Esophagus squamous epithelium (tissue), 5 donors: ENCODE data around the gene HBEGF. TPM values are rescaled to one million over a fixed set of nuclear protein-coding genes. Genes with fewer than 3 reads are reported as not detected.

ENCODE experiments used
- DNase-seq: peaks from one replicate; lab custom pipeline; 2025; lab: John Stamatoyannopoulos, UW
- H3K27ac ChIP-seq, 4 donors: fragments of 200-600 bp; sonication (generic); one replicate each; pipeline ENCODE4 v1.5.1; 2016 to 2019; ENCODE audit warnings: mild to moderate bottlenecking in 1 of 4
- H3K27me3 ChIP-seq, 4 donors: fragments of 200-600 bp; sonication (generic); 1 replicate in 3 of 4; 2 replicates in 1 of 4; pipeline versions ENCODE4 v1.5.1 to v1.6.0; 2017 to 2021; ENCODE audit warnings: antibody characterized with exemption in 1 of 4
- H3K36me3 ChIP-seq, 3 donors: fragments of 200-600 bp; sonication (generic); one replicate each; pipeline ENCODE4 v1.5.1; 2016 to 2019
- H3K4me1 ChIP-seq, 3 donors: fragments of 200-600 bp; sonication (generic); one replicate each; pipeline ENCODE4 v1.5.1; 2017 to 2019
- H3K4me3 ChIP-seq, 4 donors: fragments of 200-600 bp; sonication (generic); 1 replicate in 3 of 4; 2 replicates in 1 of 4; pipeline ENCODE4 v1.5.1; 2016 to 2019; ENCODE audit warnings: mild to moderate bottlenecking in 2 of 4, moderate library complexity in 1 of 4
- H3K9me3 ChIP-seq, 3 donors: fragments of 200-600 bp; sonication (generic); one replicate each; pipeline ENCODE4 v1.5.1; 2016 to 2019
- POLR2A ChIP-seq, 4 donors: fragments of 450-650 bp; IDR thresholded peaks; one replicate each; pipeline ENCODE4 v1.6.1; 2017; ENCODE audit warnings: antibody characterized with exemption in 4 of 4, mild to moderate bottlenecking in 4 of 4, moderate library complexity in 3 of 4
- WGBS, 2 donors: methylation state at CpG; one replicate each; pipeline ENCODE4 v1.1.5; 2018; 5-methylcytosine and 5-hydroxymethylcytosine counted together
- intact Hi-C: fragments of 100-400 bp; cut with DNase I; formaldehyde crosslinking; loops from one replicate; pipeline ENCODE4 v1.15.0; 2022
- total RNA-seq, 4 donors: library from RNA; depleted of rRNA; stranded (reverse); fragments of >200 nt; gene quantifications; one replicate each; pipeline ENCODE4 v1.1.0, GENCODE V29; 2016
- TF ChIP-seq, protein P1 (sequence below), 6 experiments: fragments of 450-650 bp in 4 of 6; fragments of 200-600 bp in 2 of 6; sonication (generic) in 2 of 6; IDR thresholded peaks; one replicate each; pipeline ENCODE4 v1.5.1; 2016 to 2019; ENCODE audit warnings: antibody characterized with exemption in 6 of 6, mild to moderate bottlenecking in 4 of 6, moderate library complexity in 4 of 6
- donor health status: DM: yes; HTN: yes; CAD: no.

Gene HBEGF
- total RNA-seq, 4 donors from 2014 or later, result 24.6 to 72.4 (median 42.1) TPM

DNA sequence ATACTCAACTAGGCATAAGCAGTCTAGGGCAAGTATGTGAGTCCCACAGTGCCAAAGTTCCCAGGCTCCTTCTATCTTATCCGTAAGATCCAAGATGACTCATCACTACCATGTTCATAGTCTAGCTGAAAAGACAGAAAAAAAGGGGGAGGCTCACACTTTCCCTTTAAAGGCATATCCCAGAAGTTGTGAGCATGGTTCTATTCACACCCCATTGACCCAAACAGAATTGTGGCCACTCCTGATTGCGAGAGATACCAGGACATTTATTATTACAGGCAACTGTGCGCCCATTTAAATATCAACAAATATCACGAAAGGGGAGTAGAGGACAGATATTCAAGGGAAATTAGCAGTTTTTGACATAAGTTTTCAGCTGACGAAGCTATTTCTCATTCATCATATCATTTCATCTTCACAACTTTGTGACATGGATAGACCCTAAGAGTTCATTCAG, 35.4 kb downstream of the HBEGF start:
- Histone ChIP-seq H3K27ac (peak overlapping the region in 3 of 4 donors; percentile 43 to 81 (median 80)), H3K36me3 (no peaks in the 10 kb centered on the region), H3K4me3 (no peak overlapping the region), H3K27me3 (no peaks in the 10 kb centered on the region), H3K9me3 (no peaks in the 10 kb centered on the region), H3K4me1 (peaks cover 7 to 28% (median 25%) of the 10 kb centered on the region in 3 donors)
- DNase-seq, result no peak
- intact Hi-C loops, result no loop called here
- 69 to 76% methylated on average over 5 of the region's 5 CpGs for WGBS, 2 donors
- TF ChIP-seq, protein P1, sequence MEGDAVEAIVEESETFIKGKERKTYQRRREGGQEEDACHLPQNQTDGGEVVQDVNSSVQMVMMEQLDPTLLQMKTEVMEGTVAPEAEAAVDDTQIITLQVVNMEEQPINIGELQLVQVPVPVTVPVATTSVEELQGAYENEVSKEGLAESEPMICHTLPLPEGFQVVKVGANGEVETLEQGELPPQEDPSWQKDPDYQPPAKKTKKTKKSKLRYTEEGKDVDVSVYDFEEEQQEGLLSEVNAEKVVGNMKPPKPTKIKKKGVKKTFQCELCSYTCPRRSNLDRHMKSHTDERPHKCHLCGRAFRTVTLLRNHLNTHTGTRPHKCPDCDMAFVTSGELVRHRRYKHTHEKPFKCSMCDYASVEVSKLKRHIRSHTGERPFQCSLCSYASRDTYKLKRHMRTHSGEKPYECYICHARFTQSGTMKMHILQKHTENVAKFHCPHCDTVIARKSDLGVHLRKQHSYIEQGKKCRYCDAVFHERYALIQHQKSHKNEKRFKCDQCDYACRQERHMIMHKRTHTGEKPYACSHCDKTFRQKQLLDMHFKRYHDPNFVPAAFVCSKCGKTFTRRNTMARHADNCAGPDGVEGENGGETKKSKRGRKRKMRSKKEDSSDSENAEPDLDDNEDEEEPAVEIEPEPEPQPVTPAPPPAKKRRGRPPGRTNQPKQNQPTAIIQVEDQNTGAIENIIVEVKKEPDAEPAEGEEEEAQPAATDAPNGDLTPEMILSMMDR (IDR thresholded peaks at IDR 0.05), result no peak
- TF ChIP-seq POLR2A (IDR thresholded peaks at IDR 0.05), result no peak

DNA sequence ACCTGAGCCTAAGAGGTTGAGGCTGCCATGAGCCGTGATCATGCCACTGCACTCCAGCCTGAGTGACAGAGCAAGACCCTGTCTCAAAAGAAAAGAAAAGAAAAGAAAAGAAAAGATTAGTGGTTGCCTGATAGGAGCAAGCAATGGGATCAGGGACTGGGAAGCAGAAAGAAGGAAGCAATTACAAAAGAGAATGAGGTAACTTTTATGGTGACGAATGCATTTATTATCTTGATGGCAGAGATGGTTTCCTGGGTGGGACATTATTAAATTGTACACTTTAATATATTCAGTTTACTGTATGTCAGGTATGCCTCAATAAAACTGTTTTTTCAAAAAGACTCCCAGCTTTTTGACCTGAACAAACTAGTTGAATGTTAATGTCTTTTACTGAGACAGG, 36.0 kb downstream of the HBEGF start:
- WGBS, 2 donors, result 72 to 73% methylated on average over 2 of the region's 2 CpGs
- Histone ChIP-seq H3K4me1 (peaks cover 7 to 28% (median 25%) of the 10 kb centered on the region in 3 donors), H3K36me3 (no peaks in the 10 kb centered on the region), H3K27me3 (no peaks in the 10 kb centered on the region), H3K27ac (peak overlapping the region in 3 of 4 donors; percentile 43 to 81 (median 80)), H3K9me3 (no peaks in the 10 kb centered on the region), H3K4me3 (no peak overlapping the region)
- no peak for DNase-seq
- intact Hi-C loops, result no loop called here
- no peak for TF ChIP-seq POLR2A (IDR thresholded peaks at IDR 0.05)
- TF ChIP-seq, protein P1 (IDR thresholded peaks at IDR 0.05), result no peak

DNA sequence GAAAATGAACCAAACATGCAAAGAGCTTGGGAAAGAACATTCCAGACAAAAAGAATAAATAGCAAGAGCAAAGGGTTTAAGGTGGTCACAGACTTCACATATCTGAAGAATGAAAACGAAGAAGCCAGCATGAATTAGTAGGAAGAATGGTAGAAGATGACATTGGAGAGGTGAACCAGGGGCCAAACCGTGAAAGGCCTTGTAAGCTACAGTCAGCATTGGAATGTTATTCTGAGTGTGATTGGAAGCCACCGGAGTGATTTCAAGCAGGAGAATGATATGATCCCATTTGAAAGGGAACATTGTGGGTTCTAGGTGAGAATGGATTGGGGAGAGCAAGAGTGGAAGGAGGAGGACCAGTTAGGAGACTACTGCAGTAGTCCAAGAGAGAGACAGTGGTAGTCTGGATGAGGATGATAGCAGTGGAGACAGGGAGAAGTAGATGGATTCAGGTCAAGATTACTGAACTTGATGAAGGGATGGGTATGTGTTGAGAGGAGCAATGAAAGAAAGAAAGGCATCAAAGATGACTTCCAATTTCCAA, 36.6 kb downstream of the HBEGF start:
- 86 to 92% methylated on average over 3 of the region's 3 CpGs for WGBS, 2 donors
- DNase-seq, result no peak
- intact Hi-C loops, result no loop called here
- TF ChIP-seq POLR2A (IDR thresholded peaks at IDR 0.05), result no peak
- TF ChIP-seq, protein P1 (IDR thresholded peaks at IDR 0.05), result no peak
- H3K27me3 ChIP-seq, result no peaks in the 10 kb centered on the region
- no peaks in the 10 kb centered on the region for H3K9me3 ChIP-seq
- no peak overlapping the region for H3K27ac ChIP-seq
- peaks cover 7 to 28% (median 25%) of the 10 kb centered on the region in 3 donors for H3K4me1 ChIP-seq
- no peak overlapping the region for H3K4me3 ChIP-seq
- no peaks in the 10 kb centered on the region for H3K36me3 ChIP-seq

DNA sequence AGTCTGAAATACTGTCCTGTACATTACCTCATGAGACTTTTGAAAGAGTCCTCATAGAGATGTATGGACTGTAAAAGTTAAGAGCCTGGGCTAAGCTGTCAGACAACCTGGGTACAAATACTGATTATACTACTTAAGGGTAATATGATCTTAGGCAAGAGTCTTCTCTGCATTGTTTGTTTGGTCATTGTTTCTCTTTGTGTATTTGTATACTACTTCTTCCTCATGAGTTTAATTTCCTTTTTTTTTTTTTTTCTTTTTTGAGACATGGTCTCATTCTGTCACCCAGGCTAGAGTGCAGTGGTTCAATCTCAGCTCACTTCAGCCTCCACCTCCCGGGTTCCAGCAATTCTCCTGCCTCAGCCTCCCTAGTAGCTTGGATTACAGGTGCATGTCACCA, 40.9 kb downstream of the HBEGF start:
- H3K27me3 ChIP-seq, result no peaks in the 10 kb centered on the region
- WGBS, 2 donors, result 81 to 96% methylated on average over 1 of the region's 1 CpG
- no peaks in the 10 kb centered on the region for H3K9me3 ChIP-seq
- peaks cover 4 to 31% (median 10%) of the 10 kb centered on the region in 3 donors for H3K4me1 ChIP-seq
- TF ChIP-seq POLR2A (IDR thresholded peaks at IDR 0.05), result no peak
- TF ChIP-seq, protein P1 (IDR thresholded peaks at IDR 0.05), result no peak
- DNase-seq, result no peak
- intact Hi-C loops, result no loop called here
- H3K36me3 ChIP-seq, result no peaks in the 10 kb centered on the region
- no peak overlapping the region for H3K27ac ChIP-seq
- no peak overlapping the region for H3K4me3 ChIP-seq

DNA sequence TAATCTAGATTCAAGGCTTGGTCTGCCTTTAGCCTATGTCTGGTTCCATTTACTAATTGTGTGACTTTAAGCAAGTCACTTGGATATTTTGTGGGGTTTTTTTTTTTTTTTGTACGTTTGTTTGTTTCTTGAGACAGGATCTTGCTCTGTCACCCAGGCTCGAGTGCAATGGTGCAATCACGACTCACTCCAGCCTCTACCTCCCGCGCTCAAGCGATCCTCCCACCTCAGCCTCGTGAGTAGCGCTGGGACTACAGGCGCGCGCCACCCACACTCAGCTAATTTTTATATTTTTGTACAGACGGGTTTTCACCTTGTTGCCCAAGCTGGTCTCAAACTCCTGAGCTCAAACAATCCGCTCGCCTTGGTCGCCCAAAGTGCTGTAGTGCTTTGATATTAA, 42.4 kb downstream of the HBEGF start:
- Histone ChIP-seq H3K4me3 (no peak overlapping the region), H3K36me3 (peaks cover 0 to 13% (median 5%) of the 10 kb centered on the region in 3 donors), H3K27me3 (no peaks in the 10 kb centered on the region), H3K4me1 (peaks cover 4 to 36% (median 10%) of the 10 kb centered on the region in 3 donors), H3K9me3 (no peaks in the 10 kb centered on the region), H3K27ac (no peak overlapping the region)
- DNase-seq, result no peak
- WGBS, 2 donors, result 74 to 80% methylated on average over 15 of the region's 15 CpGs
- TF ChIP-seq, protein P1 (IDR thresholded peaks at IDR 0.05), result no peak
- no peak for TF ChIP-seq POLR2A (IDR thresholded peaks at IDR 0.05)
- intact Hi-C loops, result no loop called here
